Smooth muscle cell (in vitro differentiated cells): ENCODE data around the gene CAT. TPM values are rescaled to one million over a fixed set of nuclear protein-coding genes. Genes with fewer than 3 reads are reported as not detected.

Source experiments
- DNase-seq: peaks from one replicate; lab custom pipeline; 2025; ENCODE audit not compliant: unreplicated experiment; lab: John Stamatoyannopoulos, UW
- H2AFZ ChIP-seq: fragments of 200-600 bp; sonication (generic); 2 replicates; pipeline ENCODE4 v1.6.0; 2016; ENCODE audit warnings: antibody characterized with exemption, low read depth, mild to moderate bottlenecking
- H3F3A ChIP-seq: fragments of 200-600 bp; sonication (generic); 2 replicates; pipeline ENCODE4 v1.6.0; 2017; ENCODE audit warnings: antibody characterized with exemption, low read depth
- H3K27ac ChIP-seq: fragments of 200-600 bp; sonication (generic); 2 replicates; pipeline ENCODE4 v1.5.1; 2016; ENCODE audit warnings: low read depth, mild to moderate bottlenecking
- H3K27me3 ChIP-seq: fragments of 200-600 bp; sonication (generic); 2 replicates; pipeline ENCODE4 v1.6.1; 2016; ENCODE audit warnings: low read depth, mild to moderate bottlenecking
- H3K36me3 ChIP-seq: fragments of 200-600 bp; sonication (generic); 2 replicates; pipeline ENCODE4 v1.5.1; 2016; ENCODE audit warnings: low read depth
- H3K4me1 ChIP-seq: fragments of 200-600 bp; sonication (generic); 2 replicates; pipeline ENCODE4 v1.5.1; 2016; ENCODE audit warnings: low read depth
- H3K4me2 ChIP-seq: fragments of 200-600 bp; sonication (generic); 2 replicates; pipeline ENCODE4 v1.6.0; 2016; ENCODE audit warnings: mild to moderate bottlenecking
- H3K4me3 ChIP-seq: fragments of 200-600 bp; sonication (generic); 2 replicates; pipeline ENCODE4 v1.5.1; 2016; ENCODE audit warnings: mild to moderate bottlenecking
- H3K79me2 ChIP-seq: fragments of 200-600 bp; sonication (generic); 2 replicates; pipeline ENCODE4 v1.6.0; 2016; ENCODE audit warnings: low read depth, mild to moderate bottlenecking
- H3K9ac ChIP-seq: fragments of 200-600 bp; sonication (generic); 2 replicates; pipeline ENCODE4 v1.6.0; 2016; ENCODE audit warnings: low read depth
- H3K9me3 ChIP-seq: fragments of 200-600 bp; sonication (generic); replicated peaks from 2 replicates; pipeline ENCODE4 v1.5.1; 2016; ENCODE audit warnings: low read depth
- H4K20me1 ChIP-seq: fragments of 200-600 bp; sonication (generic); 2 replicates; pipeline ENCODE4 v1.6.0; 2016; ENCODE audit warnings: low read depth
- WGBS: methylation state at CpG from one replicate; pipeline ENCODE4 v1.1.7; 2016; ENCODE audit warnings: low lambda C conversion rate; 5-methylcytosine and 5-hydroxymethylcytosine counted together
- polyA plus RNA-seq: library from polyadenylated mRNA; unstranded; fragments of >200 nt; fragmentation: Nextera tagmentation; extraction: Ambion mirVana; gene quantifications from 2 replicates; pipeline ENCODE4 v1.2.1, GENCODE V29; 2016
- total RNA-seq: library from RNA; depleted of rRNA; stranded (reverse); fragments of >200 nt; gene quantifications from 2 replicates; pipeline ENCODE4 v1.2.3, GENCODE V29; 2014
- TF ChIP-seq, protein P1 (sequence below): fragments of 200-600 bp; sonication (generic); IDR thresholded peaks from 2 replicates; pipeline ENCODE4 v1.5.1; 2017; ENCODE audit warnings: borderline replicate concordance, mild to moderate bottlenecking, antibody characterized with exemption; ENCODE audit not compliant: insufficient read depth, poor library complexity, severe bottlenecking

The CAT gene
- total RNA-seq (not detected in 2 replicates), polyA plus RNA-seq (not detected in 2 replicates)

GRCh38 chr11:34438529-34439507 is at the start of gene CAT:
Gene CAT (plus strand): TSS chr11:34438934. CDS start chr11:34439014, 80 bp downstream.
- no peaks in the 10 kb centered on the region for H3K27me3 ChIP-seq
- no peaks in the 10 kb centered on the region for H3K36me3 ChIP-seq
- H3K4me2 ChIP-seq: no peak within 1 kb of the TSS
- no peaks in the 10 kb centered on the region for H4K20me1 ChIP-seq
- no peak within 1 kb of the TSS for H3K9ac ChIP-seq
- TF ChIP-seq, protein P1, sequence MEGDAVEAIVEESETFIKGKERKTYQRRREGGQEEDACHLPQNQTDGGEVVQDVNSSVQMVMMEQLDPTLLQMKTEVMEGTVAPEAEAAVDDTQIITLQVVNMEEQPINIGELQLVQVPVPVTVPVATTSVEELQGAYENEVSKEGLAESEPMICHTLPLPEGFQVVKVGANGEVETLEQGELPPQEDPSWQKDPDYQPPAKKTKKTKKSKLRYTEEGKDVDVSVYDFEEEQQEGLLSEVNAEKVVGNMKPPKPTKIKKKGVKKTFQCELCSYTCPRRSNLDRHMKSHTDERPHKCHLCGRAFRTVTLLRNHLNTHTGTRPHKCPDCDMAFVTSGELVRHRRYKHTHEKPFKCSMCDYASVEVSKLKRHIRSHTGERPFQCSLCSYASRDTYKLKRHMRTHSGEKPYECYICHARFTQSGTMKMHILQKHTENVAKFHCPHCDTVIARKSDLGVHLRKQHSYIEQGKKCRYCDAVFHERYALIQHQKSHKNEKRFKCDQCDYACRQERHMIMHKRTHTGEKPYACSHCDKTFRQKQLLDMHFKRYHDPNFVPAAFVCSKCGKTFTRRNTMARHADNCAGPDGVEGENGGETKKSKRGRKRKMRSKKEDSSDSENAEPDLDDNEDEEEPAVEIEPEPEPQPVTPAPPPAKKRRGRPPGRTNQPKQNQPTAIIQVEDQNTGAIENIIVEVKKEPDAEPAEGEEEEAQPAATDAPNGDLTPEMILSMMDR: no peak
- DNase-seq: no peak
- no peak within 1 kb of the TSS for H2AFZ ChIP-seq
- H3F3A ChIP-seq: no peaks in the 10 kb centered on the region
- no peaks in the 10 kb centered on the region for H3K9me3 ChIP-seq
- WGBS: 97% methylated on average over 47 of the region's 62 CpGs
- no peaks in the 10 kb centered on the region for H3K4me1 ChIP-seq
- H3K79me2 ChIP-seq: no peaks in the 10 kb centered on the region
- no peak within 1 kb of the TSS for H3K27ac ChIP-seq
- H3K4me3 ChIP-seq: no peak within 1 kb of the TSS

GRCh38 chr11:34394771-34395300 is 43.9 kb upstream of the CAT start:
- H3K79me2 ChIP-seq: no peaks in the 10 kb centered on the region
- H3F3A ChIP-seq: peaks cover 4% of the 10 kb centered on the region
- TF ChIP-seq, protein P1: no peak
- H3K4me1 ChIP-seq: no peaks in the 10 kb centered on the region
- no peaks in the 10 kb centered on the region for H3K9me3 ChIP-seq
- no peak overlapping the region for H3K4me2 ChIP-seq
- H2AFZ ChIP-seq: no peak overlapping the region
- 82% methylated on average over 6 of the region's 6 CpGs for WGBS
- no peak overlapping the region for H3K4me3 ChIP-seq
- no peak overlapping the region for H3K27ac ChIP-seq
- no peaks in the 10 kb centered on the region for H4K20me1 ChIP-seq
- peaks cover 6% of the 10 kb centered on the region for H3K27me3 ChIP-seq
- H3K36me3 ChIP-seq: no peaks in the 10 kb centered on the region
- H3K9ac ChIP-seq: no peak overlapping the region
- no peak for DNase-seq

DNA sequence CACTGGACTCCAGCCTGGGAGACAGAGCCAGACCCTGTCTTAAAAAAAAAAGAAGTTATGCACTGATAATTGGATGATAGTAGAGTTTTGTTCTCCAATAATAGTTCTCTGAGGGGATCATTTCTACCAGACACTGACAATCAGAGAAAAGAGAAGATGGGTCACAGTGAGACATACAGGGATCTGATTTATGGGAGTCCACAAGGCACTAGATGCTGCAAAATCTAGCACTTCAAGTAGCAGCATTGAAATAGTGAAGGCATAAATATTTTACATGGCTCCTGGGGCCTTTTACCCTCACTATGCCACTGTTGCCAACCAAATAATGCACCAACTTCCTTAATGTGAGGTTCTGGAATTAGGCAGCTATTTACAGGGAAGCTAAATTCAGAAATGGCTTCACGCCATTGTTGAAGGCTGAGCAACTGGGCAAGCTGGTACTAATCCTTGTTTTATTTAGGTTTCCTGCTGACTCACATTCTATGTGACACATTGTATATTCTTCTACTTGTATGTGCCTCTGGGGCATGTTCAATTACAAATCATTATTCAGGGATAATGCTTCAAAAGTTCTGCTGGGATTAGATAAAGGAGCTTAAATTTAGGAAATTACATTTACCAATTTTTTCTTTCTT is 42.7 kb upstream of the CAT start:
- Histone ChIP-seq H4K20me1 (no peaks in the 10 kb centered on the region), H3K27ac (peak overlapping the region; percentile 43), H3K27me3 (peaks cover 6% of the 10 kb centered on the region), H3F3A (peaks cover 4% of the 10 kb centered on the region), H2AFZ (no peak overlapping the region), H3K36me3 (no peaks in the 10 kb centered on the region), H3K4me3 (no peak overlapping the region), H3K9me3 (no peaks in the 10 kb centered on the region), H3K9ac (no peak overlapping the region), H3K4me2 (peak overlapping the region; percentile 2), H3K79me2 (no peaks in the 10 kb centered on the region), H3K4me1 (no peaks in the 10 kb centered on the region)
- 9% methylated on average over 1 of the region's 1 CpG for WGBS
- no peak for DNase-seq
- TF ChIP-seq, protein P1: no peak
